ENCODE results near the gene GUCA2A. TPM values are rescaled to one million over a fixed set of nuclear protein-coding genes. Genes with fewer than 3 reads are reported as not detected.

Gene GUCA2A
- total RNA-seq, 1 donor from 2014 or later: 2.9 TPM

DNA sequence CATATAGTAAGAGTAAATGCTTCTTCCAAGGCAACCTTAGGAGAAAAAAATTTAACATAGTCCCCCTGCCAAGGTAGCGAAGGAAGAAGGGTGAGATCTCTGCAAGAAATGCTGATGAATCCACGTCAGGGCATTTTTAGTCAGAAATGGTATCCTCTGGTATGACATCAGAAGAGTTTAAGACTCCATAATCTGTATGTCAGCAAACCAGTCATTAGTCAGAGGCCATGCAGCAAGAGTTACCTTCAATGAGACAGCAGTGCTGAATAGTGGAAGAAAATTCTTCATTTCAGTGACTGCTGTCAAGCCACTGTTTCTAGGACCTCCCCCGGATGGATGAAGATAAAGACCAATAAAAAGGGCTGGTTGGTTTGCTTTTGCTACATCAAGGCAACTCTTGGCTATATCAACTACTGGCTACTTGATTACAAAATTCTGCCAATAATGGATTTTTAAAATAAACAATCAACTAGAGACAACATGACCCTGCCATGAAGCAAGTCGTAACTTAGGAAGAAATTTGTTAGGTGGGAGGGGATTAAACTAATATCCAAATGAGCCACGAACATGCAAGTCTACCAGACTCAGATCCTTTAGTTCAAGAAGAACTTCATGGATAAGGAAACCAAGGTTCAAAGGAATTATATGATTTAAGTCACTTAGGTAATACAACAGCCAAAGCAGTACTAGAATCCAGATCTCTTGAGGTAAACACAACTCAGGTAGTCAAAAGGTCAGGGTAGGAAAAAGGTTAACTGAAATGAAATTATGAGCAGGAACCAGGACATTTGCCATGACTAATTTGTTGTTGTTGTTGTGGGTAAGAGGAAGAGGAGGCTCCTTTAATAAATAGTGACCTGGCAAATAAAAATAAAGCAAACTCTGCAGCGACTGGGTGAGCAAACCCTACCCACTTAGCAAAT is 25.6 kb upstream of the GUCA2A start:
- peaks cover 43% of the 10 kb centered on the region for H3K36me3 Mint-ChIP-seq
- H3K27me3 Mint-ChIP-seq: no peaks in the 10 kb centered on the region
- TF ChIP-seq, protein P1, sequence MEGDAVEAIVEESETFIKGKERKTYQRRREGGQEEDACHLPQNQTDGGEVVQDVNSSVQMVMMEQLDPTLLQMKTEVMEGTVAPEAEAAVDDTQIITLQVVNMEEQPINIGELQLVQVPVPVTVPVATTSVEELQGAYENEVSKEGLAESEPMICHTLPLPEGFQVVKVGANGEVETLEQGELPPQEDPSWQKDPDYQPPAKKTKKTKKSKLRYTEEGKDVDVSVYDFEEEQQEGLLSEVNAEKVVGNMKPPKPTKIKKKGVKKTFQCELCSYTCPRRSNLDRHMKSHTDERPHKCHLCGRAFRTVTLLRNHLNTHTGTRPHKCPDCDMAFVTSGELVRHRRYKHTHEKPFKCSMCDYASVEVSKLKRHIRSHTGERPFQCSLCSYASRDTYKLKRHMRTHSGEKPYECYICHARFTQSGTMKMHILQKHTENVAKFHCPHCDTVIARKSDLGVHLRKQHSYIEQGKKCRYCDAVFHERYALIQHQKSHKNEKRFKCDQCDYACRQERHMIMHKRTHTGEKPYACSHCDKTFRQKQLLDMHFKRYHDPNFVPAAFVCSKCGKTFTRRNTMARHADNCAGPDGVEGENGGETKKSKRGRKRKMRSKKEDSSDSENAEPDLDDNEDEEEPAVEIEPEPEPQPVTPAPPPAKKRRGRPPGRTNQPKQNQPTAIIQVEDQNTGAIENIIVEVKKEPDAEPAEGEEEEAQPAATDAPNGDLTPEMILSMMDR (conservative IDR thresholded peaks at IDR 0.05): no peak
- no peak overlapping the region for H3K4me3 Mint-ChIP-seq
- no peak overlapping the region for H3K27ac Mint-ChIP-seq
- no peak for DNase-seq (ENCODE audit: extremely low spot score, unreplicated experiment)
- no peaks in the 10 kb centered on the region for H3K4me1 Mint-ChIP-seq (ENCODE audit: unreplicated experiment)
- H3K9me3 Mint-ChIP-seq: no peaks in the 10 kb centered on the region

DNA sequence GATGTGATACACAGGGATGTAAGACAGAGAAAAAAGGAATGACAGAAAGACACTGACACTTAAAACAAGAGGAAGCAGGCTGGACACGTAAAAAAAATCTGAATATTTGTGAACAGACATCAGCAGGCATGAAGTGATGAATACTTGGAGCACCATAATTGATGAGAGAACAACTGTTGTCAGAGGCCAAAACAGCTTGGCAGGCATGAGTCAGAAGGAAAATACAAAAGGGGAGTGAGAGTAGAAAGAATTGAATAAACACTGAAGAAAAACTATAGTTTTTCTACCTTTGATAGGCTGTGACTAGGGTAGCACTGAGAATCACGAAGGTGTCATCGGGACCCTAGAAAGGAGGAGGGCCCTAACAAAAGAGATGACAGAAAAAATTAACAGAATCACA is 21.6 kb upstream of the GUCA2A start:
- Mint-ChIP-seq H3K9me3 (no peaks in the 10 kb centered on the region), H3K4me3 (no peak overlapping the region), H3K4me1 (ENCODE audit: unreplicated experiment) (no peaks in the 10 kb centered on the region), H3K36me3 (peaks cover 41% of the 10 kb centered on the region), H3K27ac (peak overlapping the region; percentile 80), H3K27me3 (no peaks in the 10 kb centered on the region)
- TF ChIP-seq, protein P1 (conservative IDR thresholded peaks at IDR 0.05): no peak
- DNase-seq (ENCODE audit: extremely low spot score, unreplicated experiment): no peak

DNA sequence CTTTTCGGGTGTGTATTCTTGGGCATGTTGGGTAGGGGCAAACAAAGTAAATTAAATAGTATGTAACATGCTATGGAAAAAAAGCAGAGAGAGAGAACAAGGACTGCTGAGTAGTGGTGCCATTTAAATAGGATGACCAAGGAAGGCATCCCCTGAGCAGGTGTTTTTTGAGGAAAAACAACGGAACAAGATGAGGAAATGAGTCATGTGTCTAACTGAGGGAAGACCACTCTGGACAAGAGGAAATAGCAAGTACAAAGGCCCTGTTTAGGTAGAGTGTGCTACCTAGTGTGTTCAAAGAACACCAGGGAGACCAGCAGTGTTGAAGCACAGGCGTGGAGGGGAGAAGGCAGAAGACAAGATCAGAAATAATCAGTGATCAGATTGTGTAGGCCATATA is 20.1 kb upstream of the GUCA2A start:
- no peak overlapping the region for H3K27ac Mint-ChIP-seq
- TF ChIP-seq, protein P1 (conservative IDR thresholded peaks at IDR 0.05): no peak
- DNase-seq (ENCODE audit: extremely low spot score, unreplicated experiment): no peak
- H3K27me3 Mint-ChIP-seq: no peaks in the 10 kb centered on the region
- no peaks in the 10 kb centered on the region for H3K4me1 Mint-ChIP-seq (ENCODE audit: unreplicated experiment)
- peaks cover 38% of the 10 kb centered on the region for H3K36me3 Mint-ChIP-seq
- no peaks in the 10 kb centered on the region for H3K9me3 Mint-ChIP-seq
- H3K4me3 Mint-ChIP-seq: no peak overlapping the region

DNA sequence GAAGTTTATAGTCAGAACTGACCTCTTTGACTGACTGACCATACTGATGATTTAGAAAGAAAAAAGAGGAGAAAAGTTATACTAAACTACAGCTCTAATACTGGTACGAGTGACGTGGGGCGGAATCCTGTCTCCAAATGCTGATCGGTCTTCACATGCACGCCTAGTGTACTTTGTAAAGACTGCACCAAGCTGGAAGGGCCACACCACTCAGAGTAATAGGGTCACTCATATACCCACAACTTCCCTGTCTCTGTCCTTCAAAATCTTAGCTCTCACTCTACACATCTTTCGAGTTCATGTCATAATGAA is 19.4 kb upstream of the GUCA2A start:
- H3K4me1 Mint-ChIP-seq (ENCODE audit: unreplicated experiment): no peaks in the 10 kb centered on the region
- peaks cover 34% of the 10 kb centered on the region for H3K36me3 Mint-ChIP-seq
- H3K27me3 Mint-ChIP-seq: no peaks in the 10 kb centered on the region
- H3K27ac Mint-ChIP-seq: no peak overlapping the region
- no peak for DNase-seq (ENCODE audit: extremely low spot score, unreplicated experiment)
- no peaks in the 10 kb centered on the region for H3K9me3 Mint-ChIP-seq
- H3K4me3 Mint-ChIP-seq: no peak overlapping the region
- TF ChIP-seq, protein P1 (conservative IDR thresholded peaks at IDR 0.05): no peak

DNA sequence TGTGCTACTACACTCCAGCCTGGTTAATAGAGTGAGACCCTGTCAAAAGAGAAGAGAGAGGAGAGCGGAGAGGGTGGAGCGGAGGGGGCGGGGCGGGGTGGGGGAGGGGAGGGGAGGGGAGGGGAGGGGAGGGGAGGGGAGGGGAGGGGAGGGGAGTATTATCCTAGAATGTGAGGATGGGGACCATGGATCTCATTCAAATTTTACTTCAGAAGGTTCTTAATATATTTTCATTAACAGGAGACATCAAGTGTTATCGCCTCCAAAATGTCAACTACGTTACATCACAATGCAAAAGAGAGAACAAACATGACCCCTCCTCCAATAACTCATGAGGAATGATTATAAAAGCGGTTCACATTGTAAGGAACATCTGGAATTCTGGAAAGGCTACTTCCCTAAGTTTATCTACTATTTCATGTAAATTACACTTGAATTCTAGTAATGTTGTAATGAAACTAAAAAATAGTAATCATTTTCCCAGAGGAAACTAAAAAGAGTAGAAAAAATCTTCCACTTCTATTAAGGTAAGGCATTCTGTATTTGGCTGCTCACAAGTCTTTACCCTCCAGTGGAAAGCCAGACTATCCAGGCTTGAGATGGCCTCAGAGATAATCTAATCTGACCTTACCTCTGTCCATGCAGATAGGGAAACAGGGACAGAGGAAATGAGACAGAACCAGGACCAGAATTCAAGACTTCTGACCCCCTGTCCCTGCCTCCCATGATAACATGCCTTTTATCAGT is 18.8 kb upstream of the GUCA2A start:
- no peaks in the 10 kb centered on the region for H3K9me3 Mint-ChIP-seq

More for the DNA sequence above, 18.8 kb upstream of the GUCA2A start:
- Mint-ChIP-seq H3K4me3 (no peak overlapping the region), H3K4me1 (ENCODE audit: unreplicated experiment) (no peaks in the 10 kb centered on the region), H3K27ac (no peak overlapping the region), H3K27me3 (no peaks in the 10 kb centered on the region), H3K36me3 (peaks cover 34% of the 10 kb centered on the region)
- TF ChIP-seq, protein P1 (conservative IDR thresholded peaks at IDR 0.05): no peak
- DNase-seq (ENCODE audit: extremely low spot score, unreplicated experiment): no peak

Data from type B pancreatic cell (in vitro differentiated cells).